ENCODE measurements around the gene NMNAT1. TPM values are rescaled to one million over a fixed set of nuclear protein-coding genes. Genes with fewer than 3 reads are reported as not detected.
A peak's percentile ranks its signal among the peaks of the same experiment; 100 is the strongest.

The NMNAT1 gene
- total RNA-seq, 3 donors from 2014 or later (not counting 1 experiment from before 2014, with no cell fraction given): 2.6 to 4.7 (median 2.9) TPM

DNA sequence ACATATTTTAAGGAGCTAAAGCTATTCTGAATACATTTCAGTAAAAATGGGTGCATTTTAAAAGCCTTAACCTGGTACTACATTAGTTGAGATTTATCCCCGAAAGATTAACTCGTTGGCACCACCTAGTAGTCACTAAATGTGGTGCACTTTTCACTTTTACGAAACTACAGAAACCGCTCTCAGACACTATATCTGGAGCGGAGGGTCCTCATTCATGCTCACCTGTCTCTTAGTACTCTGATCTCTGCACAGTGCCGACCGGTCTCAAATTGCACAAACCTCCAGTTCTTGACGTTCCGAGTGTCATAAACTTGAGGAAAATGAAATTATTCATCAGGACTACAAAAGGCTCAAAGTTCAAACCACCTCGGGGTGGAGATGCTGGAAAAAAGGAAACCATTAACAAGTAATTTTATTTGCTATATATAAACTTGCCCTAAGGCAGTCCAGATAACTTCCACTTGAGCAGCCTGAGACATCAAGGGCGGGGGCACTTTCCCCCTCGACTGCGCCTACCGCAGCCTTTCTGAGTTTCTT, 806 bp upstream of the NMNAT1 start:
- Mint-ChIP-seq H3K4me3 (peak overlapping the region; percentile 98), H3K27ac (peak overlapping the region; percentile 95 to 98), H3K36me3 (no peaks in the 10 kb centered on the region), H3K9me3 (no peaks in the 10 kb centered on the region), H3K27me3 (ENCODE audit: low read depth in 2 of 2) (no peaks in the 10 kb centered on the region), H3K4me1 (peaks cover 13% of the 10 kb centered on the region in 2 donors)
- TF ChIP-seq CTCF (IDR thresholded peaks at IDR 0.05): no peak
- Histone ChIP-seq H3K9me3 (ENCODE audit: control insufficient read depth, insufficient read depth, low read length) (no peaks in the 10 kb centered on the region), H3K27ac (ENCODE audit: low read length) (peak overlapping the region; percentile 88), H3K27me3 (ENCODE audit: control insufficient read depth, insufficient read depth, low read length) (no peaks in the 10 kb centered on the region), H3K4me3 (ENCODE audit: low read length) (peak overlapping the region; percentile 70), H3K36me3 (ENCODE audit: control insufficient read depth, insufficient read depth, low read length) (no peaks in the 10 kb centered on the region), H3K4me1 (ENCODE audit: control insufficient read depth, insufficient read depth, low read length) (peaks cover 20% of the 10 kb centered on the region)
- under 1% methylated on average over 13 of the region's 14 CpGs for WGBS (ENCODE audit: insufficient coverage)
- ATAC-seq (peak; percentile 24 to 31 (median 25)), DNase-seq (peak in 1 of 2 donors; percentile 68)
- intact Hi-C loops (cut with micrococcal nuclease): loop anchor here (1.0 to 2.0 kb wide), 3 partner anchors 32 to 90 kb away; partner anchors contain the start of genes CTNNBIP1 and UBE4B

DNA sequence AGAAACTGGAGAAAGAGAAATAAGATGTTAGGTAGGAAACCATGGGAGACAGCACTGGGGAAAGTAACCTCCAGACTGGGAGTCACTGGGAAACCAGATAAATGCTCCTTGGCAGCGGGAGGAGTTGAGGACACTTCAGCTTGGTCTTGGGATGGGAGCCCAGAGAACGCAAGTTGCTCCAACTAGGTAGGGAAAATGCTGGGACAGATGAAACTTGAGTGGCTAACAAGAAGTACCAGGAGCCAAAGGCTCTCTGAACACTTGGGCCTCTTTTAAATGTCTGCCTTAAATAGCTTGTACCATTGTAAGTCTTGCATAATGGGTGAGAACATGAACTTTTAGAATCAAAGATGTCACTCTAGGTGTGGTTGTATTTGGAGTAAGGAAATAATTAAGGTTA, 3.0 kb downstream of the NMNAT1 start:
- Mint-ChIP-seq H3K4me3 (no peak overlapping the region), H3K27me3 (ENCODE audit: low read depth in 2 of 2) (no peaks in the 10 kb centered on the region), H3K36me3 (no peaks in the 10 kb centered on the region), H3K9me3 (no peaks in the 10 kb centered on the region), H3K4me1 (peaks cover 23% of the 10 kb centered on the region in 2 donors), H3K27ac (no peak overlapping the region)
- ATAC-seq (no peak), DNase-seq (no peak)
- Histone ChIP-seq H3K9me3 (ENCODE audit: control insufficient read depth, insufficient read depth, low read length) (no peaks in the 10 kb centered on the region), H3K27ac (ENCODE audit: low read length) (no peak overlapping the region), H3K36me3 (ENCODE audit: control insufficient read depth, insufficient read depth, low read length) (no peaks in the 10 kb centered on the region), H3K4me1 (ENCODE audit: control insufficient read depth, insufficient read depth, low read length) (peaks cover 30% of the 10 kb centered on the region), H3K27me3 (ENCODE audit: control insufficient read depth, insufficient read depth, low read length) (no peaks in the 10 kb centered on the region), H3K4me3 (ENCODE audit: low read length) (no peak overlapping the region)
- TF ChIP-seq CTCF (IDR thresholded peaks at IDR 0.05): no peak
- intact Hi-C loops (cut with micrococcal nuclease): no loop called here
- WGBS (ENCODE audit: insufficient coverage): 98% methylated on average over 2 of the region's 2 CpGs

- no peak for DNase-seq
- no peak for TF ChIP-seq CTCF (IDR thresholded peaks at IDR 0.05)
- Histone ChIP-seq H3K27ac (ENCODE audit: low read length) (no peak overlapping the region), H3K9me3 (ENCODE audit: control insufficient read depth, insufficient read depth, low read length) (no peaks in the 10 kb centered on the region), H3K4me3 (ENCODE audit: low read length) (no peak overlapping the region), H3K27me3 (ENCODE audit: control insufficient read depth, insufficient read depth, low read length) (no peaks in the 10 kb centered on the region), H3K36me3 (ENCODE audit: control insufficient read depth, insufficient read depth, low read length) (no peaks in the 10 kb centered on the region), H3K4me1 (ENCODE audit: control insufficient read depth, insufficient read depth, low read length) (no peaks in the 10 kb centered on the region)
- no peak for ATAC-seq
- no peaks in the 10 kb centered on the region for H3K27me3 Mint-ChIP-seq (ENCODE audit: low read depth in 2 of 2)
- intact Hi-C loops (cut with micrococcal nuclease): no loop called here
- 98% methylated on average over 8 of the region's 8 CpGs for WGBS (ENCODE audit: insufficient coverage)
- H3K4me3 Mint-ChIP-seq: no peak overlapping the region
- H3K9me3 Mint-ChIP-seq: no peaks in the 10 kb centered on the region
- H3K36me3 Mint-ChIP-seq: no peaks in the 10 kb centered on the region
- H3K27ac Mint-ChIP-seq: no peak overlapping the region
- H3K4me1 Mint-ChIP-seq: no peaks in the 10 kb centered on the region
These were observed 14.5 kb downstream of the NMNAT1 start for GRCh38 chr1:9957726-9958125.

GRCh38 chr1:9960011-9960410, 16.7 kb downstream of the NMNAT1 start:
- H3K4me3 Mint-ChIP-seq: no peak overlapping the region
- no peak overlapping the region for H3K27ac Mint-ChIP-seq
- DNase-seq (no peak), ATAC-seq (no peak)
- Histone ChIP-seq H3K36me3 (ENCODE audit: control insufficient read depth, insufficient read depth, low read length) (no peaks in the 10 kb centered on the region), H3K4me1 (ENCODE audit: control insufficient read depth, insufficient read depth, low read length) (no peaks in the 10 kb centered on the region), H3K4me3 (ENCODE audit: low read length) (no peak overlapping the region), H3K27ac (ENCODE audit: low read length) (no peak overlapping the region), H3K9me3 (ENCODE audit: control insufficient read depth, insufficient read depth, low read length) (no peaks in the 10 kb centered on the region), H3K27me3 (ENCODE audit: control insufficient read depth, insufficient read depth, low read length) (no peaks in the 10 kb centered on the region)
- intact Hi-C loops (cut with micrococcal nuclease): no loop called here
- H3K36me3 Mint-ChIP-seq: no peaks in the 10 kb centered on the region
- no peak for TF ChIP-seq CTCF (IDR thresholded peaks at IDR 0.05)
- H3K4me1 Mint-ChIP-seq: no peaks in the 10 kb centered on the region
- no peaks in the 10 kb centered on the region for H3K27me3 Mint-ChIP-seq (ENCODE audit: low read depth in 2 of 2)
- WGBS (ENCODE audit: insufficient coverage): 98% methylated on average over 3 of the region's 4 CpGs
- H3K9me3 Mint-ChIP-seq: no peaks in the 10 kb centered on the region
